HUDEP-2 (cell line): ENCODE results near the gene STX7.

Experiments used
- DNase-seq, 76 experiments: peaks; one replicate each; lab custom pipeline; 2025; ENCODE audit not compliant: unreplicated experiment in 76 of 76; lab: John Stamatoyannopoulos, UW

The STX7 gene

DNA sequence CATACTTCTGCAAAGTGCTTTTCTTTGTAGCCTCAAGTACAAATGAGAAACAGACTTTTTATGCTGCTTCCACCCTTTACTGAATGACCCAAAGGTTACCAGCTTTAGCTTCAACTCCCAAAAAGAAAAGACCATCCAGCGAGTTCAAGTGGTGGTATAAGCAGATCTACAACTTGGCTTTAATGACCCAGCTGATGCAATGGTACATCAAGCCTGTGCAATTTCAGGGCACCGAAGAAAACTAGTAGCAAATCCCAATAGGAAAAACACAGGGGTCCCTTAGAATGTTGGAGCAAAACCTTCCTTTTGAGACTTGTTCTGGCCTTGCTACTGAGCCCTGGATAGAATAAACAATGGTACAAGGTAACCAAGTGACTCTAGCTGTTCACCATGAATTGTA, 33.8 kb downstream of the STX7 start:
- DNase-seq = no peak

- peak in 2 of 76 experiments; percentile 3 to 9 for DNase-seq
Observed at GRCh38 chr6:132478674-132479073, 34.2 kb downstream of the STX7 start.

DNA sequence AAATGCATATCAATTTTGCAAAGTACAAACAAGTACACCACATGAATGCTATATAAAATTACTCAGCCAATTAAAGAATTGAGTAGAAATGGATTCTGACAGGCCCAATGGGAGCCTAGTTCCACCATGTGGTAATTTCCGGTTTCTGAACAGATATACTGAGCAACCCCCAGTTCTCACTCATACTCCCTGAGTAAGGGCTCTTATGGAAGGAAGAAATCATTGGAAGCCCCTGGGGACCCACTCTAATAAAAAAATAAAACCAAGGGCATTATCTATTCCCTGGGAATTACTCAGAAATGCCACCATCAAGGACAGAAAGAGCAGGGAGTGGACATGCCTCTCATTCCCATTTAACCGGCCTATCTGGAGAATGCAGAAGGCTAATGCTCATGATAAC, 34.6 kb downstream of the STX7 start:
- no peak for DNase-seq

GRCh38 chr6:132476688-132477087, 36.2 kb downstream of the STX7 start:
- DNase-seq = no peak

DNA sequence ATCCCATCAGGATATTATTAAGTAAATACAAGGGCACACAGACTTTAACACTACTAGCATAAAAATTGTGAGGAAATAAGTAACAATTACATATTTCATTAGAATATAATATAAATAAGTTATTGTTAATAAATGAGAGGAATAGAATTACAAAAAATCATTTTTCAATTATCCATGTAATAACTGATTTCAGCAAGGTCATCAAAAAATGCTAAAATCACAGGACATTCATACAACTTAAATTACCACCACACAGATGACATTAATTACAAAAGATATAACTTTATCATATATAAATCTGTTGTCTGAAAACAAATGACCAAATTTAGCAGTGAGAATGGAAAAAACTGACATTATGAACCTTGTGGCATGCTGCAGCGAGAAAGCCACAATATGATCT, 37.0 kb downstream of the STX7 start:
- DNase-seq = no peak

- no peak for DNase-seq
Observed at GRCh38 chr6:132471787-132472186, 41.1 kb downstream of the STX7 start.

- DNase-seq = no peak
Observed at GRCh38 chr6:132466952-132467351, 46.0 kb downstream of the STX7 start.

DNA sequence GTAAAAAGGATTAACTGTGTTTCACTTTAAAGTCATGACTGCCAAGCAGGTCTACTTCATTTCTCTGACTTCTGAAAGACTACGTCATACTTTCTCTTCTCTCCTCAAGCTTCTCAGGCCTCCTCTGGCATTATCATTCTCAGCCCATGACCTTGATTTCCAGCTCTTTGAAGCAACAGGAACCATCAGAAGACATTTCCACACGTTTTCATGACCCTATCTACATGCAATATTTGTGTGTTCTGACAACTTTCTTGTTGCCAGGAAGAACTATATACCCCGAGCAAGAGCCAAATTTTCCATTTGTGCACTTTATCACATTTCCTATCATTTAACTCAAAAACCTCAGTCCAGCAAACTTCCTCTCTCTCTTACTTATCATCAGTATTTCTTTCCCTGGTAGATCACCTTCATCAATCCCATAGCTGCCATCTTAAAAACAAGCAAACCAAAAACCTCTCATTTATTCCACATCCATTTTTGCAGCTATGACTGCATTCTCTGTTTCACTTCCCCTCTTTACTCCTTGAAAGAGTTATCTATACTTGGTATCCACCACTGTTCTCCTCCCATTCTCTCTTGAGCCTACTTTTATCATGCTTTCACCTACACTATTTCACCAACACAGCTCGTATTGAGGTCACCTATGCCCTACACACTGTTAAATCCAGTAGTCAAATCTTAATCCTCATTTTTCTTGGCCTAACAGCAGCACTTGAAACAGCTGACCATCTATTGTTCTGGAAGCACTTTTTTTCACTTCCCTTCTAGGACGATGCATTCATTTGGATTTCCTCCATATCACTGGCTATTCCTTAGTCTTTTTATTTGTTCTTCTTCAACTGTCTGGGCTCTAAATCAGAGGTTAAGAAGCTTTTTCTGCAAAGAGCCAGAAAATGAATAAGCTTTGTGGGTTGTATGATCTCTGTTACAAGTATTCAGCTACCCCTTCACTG, 47.1 kb downstream of the STX7 start:
- no peak for DNase-seq

DNA sequence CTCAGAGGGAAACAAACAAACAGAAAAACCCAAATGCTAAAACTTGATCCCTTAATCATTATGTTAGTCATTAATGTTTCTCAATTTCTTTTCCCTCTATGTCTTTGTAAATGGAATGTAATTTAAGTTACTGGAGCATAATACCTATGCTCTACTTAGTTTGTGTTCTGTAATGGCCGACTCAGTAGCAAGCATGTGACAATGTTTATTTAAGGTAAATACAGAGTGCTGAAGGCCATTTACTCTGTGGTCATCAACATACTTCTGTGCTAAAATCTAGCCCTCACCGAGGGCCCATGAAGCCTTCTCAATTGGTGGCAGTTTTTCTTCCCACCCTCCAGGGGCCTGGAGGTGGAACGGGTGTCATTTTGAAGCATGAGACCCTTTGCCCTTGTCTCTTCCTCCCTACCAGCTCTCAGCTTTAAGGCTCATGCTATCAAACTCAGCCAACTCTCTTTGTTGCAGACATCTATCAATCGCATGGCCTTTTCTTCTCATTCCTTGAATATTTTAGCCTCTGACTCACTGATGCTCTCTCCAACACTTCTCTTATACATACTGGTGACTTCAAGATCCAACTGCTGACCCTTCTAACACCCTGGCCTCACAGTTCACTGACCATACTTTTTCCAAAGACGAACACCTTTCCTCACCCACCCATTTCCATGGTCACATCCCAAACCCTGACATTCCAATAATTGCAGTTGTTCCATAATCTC, 48.2 kb downstream of the STX7 start:
- DNase-seq = no peak

DNA sequence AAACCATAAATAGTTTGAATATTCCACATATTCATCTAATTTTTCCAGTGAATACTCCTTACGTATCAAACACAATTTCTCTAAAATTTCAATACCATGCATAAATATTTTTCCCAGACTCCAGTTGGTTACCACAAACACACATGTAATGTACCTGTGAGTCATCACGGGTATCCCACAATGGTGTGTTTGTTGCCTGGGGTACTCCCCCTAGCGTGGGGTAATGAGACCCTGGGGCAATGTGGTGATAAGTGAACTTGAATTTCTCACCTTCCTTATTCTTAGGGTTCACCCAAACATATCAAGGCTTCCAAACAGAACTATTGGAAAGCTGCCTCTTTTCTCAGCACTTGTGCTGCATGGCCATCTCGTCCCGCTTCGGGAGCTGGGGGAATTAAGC, 51.0 kb downstream of the STX7 start:
- no peak for DNase-seq

DNA sequence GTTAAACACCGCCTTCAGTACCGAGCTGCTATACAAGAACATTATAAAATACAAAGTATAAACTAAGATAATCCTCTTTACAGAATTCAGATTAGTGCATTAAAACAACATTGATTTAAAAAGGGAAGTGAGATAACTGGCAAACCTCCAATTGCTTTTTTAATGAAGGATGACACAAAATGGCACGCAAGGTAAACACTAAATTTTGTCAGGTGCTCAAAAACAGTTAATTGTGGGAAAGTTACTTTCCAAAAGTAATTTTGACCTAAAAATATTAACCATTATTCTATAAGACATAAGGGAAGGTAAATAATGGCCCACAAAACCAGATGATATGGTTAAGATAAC, 53.3 kb downstream of the STX7 start:
- no peak for DNase-seq

GRCh38 chr6:132458887-132459604, 53.9 kb downstream of the STX7 start:
- no peak for DNase-seq

DNA sequence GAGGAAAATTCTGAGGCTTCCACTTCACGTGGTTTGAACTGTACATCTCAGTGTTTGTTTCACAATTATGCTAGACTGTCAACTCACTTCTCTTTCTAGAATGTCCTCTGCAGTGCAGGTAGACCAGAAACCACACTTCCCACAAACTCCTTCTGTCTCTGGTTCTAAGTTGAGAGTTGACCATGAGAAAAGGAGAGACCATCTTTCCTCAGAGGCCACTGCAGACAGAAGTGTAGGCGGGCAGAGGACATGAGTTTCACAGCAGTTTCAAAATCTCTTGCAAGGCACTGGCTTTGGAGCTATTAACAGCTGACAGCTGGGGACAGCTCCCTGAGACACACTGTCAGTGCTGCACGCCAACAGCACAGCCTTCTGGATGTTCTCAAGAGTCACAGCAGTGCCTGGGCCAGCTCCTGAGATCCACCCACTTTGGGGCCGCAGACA, 56.2 kb downstream of the STX7 start:
- DNase-seq = no peak

GRCh38 chr6:132446855-132447241, 66.1 kb downstream of the STX7 start:
- no peak for DNase-seq

- no peak for DNase-seq
Observed at GRCh38 chr6:132446141-132446854, 66.6 kb downstream of the STX7 start.

DNA sequence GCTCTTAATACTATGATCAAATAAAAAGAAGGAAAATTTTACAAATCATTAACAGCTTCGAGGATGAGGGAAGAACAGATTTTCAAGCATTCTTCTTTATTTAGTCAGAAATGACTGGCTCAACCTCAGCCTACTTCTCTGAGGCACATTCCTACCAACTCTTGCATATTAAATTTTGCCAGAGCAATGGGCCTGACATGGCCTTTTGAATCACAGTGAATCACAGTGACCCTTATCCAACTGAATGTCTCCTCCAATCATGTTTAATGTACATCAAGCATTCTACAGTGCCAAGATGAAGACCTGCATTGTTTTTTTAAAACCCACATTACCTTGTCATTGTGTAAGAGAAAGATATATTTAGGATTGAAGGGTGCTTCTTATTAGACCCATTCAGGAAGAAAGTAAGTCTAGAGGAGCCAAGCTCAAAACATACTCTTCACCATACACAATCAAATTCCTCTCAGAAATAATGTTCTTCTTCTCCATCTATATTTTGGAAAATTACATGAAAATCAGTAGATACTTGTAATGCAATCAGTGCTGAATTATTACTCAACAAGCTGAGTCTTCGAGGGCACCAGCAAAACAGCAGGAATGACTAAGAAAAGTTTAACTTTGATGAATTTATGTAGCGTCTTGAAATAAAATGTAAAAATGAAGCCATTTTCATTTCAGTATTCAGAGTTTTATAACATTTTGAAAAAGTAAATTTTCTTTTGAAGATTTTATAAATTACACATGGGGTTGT, 67.5 kb downstream of the STX7 start:
- DNase-seq = no peak

DNA sequence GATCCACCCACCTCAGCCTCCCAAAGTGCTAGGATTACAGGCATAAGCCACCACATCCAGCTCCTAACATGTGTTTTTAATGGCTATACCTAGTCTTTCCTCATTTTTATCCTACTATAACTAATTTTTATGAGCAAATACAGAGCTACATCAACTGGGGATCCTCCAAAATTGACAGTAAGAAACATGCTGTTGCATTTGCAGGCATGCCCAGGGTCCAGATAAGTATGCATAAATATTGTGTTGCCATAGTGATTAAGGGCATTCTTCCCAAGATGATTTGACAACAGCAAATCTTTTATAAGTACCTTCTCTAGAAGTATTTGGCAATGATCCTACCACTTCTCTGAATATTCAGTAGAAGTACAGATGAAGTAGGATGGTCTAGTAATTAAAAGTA, 69.7 kb downstream of the STX7 start:
- DNase-seq = no peak

DNA sequence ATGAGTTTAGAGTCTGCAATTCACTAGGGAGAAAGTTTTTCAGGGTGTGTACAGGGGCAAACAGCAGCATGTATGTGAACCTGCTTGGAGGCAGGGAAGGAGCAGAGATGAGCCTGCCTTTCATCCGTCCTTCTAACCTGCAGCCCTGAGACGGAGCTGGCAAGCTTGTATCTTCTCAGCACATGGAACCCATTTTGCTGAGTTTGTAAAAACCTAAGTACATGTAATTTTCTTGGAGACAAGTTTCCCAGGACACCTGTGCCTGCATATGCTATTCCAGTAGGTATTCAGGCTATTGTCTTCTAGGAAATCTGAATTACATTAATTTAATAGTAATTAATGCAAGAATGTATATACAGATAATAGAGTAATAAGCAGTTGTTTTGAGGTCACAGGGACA, 82.8 kb downstream of the STX7 start:
- no peak for DNase-seq

- no peak for DNase-seq
Observed at GRCh38 chr6:132425176-132425575, 87.7 kb downstream of the STX7 start.

DNA sequence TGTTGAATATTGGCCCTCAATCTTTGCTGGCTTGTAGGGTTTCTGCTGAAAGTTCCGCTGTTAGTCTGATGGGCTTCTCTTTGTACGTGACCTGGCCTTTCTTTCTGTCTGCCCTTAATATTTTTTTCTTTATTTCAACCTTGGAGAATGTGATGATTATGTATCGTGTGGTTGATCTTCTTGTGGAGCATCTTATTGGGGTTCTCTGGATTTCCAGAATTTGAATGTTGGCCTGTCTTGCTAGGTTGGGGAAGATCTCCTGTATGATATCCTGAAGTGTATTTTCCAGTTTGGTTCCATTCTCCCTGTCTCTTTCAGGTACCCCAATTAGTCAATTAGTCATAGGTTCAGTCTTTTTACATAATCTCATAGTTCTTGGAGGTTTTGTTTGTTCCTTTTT, 89.1 kb downstream of the STX7 start:
- no peak for DNase-seq
